Osteocyte (in vitro differentiated cells): ENCODE data around the gene PCDHB12. TPM values are rescaled to one million over a fixed set of nuclear protein-coding genes. Genes with fewer than 3 reads are reported as not detected.
"Not testable (repeated sequence)": the region's sequence is repeated elsewhere in the genome, so short reads cannot be mapped to it uniquely, and the experiment has no call there.

ENCODE experiments used
- DNase-seq: peaks from one replicate; pipeline ENCODE4 v3.0.0; 2021; ENCODE audit warnings: mixed read lengths; ENCODE audit not compliant: unreplicated experiment; ENCODE audit errors: extremely low spot score
- H3K27ac Mint-ChIP-seq: one replicate; pipeline ENCODE4 v1.8.0; 2021; ENCODE audit warnings: mild to moderate bottlenecking, mixed read lengths; ENCODE audit not compliant: unreplicated experiment
- H3K27me3 Mint-ChIP-seq: one replicate; pipeline ENCODE4 v1.8.0; 2021; ENCODE audit warnings: mixed read lengths; ENCODE audit not compliant: unreplicated experiment
- H3K36me3 Mint-ChIP-seq: one replicate; pipeline ENCODE4 v1.8.0; 2021; ENCODE audit warnings: mixed read lengths; ENCODE audit not compliant: unreplicated experiment
- H3K4me1 Mint-ChIP-seq: one replicate; pipeline ENCODE4 v1.8.0; 2021; ENCODE audit warnings: mixed read lengths; ENCODE audit not compliant: unreplicated experiment
- H3K4me3 Mint-ChIP-seq: one replicate; pipeline ENCODE4 v1.8.0; 2021; ENCODE audit warnings: mild to moderate bottlenecking, moderate library complexity, mixed read lengths; ENCODE audit not compliant: unreplicated experiment
- H3K9me3 Mint-ChIP-seq: one replicate; pipeline ENCODE4 v1.8.0; 2021; ENCODE audit warnings: mixed read lengths; ENCODE audit not compliant: unreplicated experiment
- total RNA-seq: library from RNA; stranded (reverse); gene quantifications from 2 replicates; pipeline ENCODE4 v1.2.1, GENCODE V29; 2021
- TF ChIP-seq, protein P1 (sequence below): fragments of 200-600 bp; sonication (generic); IDR thresholded peaks from 2 replicates; pipeline ENCODE4 v1.5.0; 2021; ENCODE audit warnings: antibody characterized with exemption, mild to moderate bottlenecking, moderate library complexity

PCDHB12 gene
- total RNA-seq, 1 donor from 2014 or later, result 1.9 TPM

DNA sequence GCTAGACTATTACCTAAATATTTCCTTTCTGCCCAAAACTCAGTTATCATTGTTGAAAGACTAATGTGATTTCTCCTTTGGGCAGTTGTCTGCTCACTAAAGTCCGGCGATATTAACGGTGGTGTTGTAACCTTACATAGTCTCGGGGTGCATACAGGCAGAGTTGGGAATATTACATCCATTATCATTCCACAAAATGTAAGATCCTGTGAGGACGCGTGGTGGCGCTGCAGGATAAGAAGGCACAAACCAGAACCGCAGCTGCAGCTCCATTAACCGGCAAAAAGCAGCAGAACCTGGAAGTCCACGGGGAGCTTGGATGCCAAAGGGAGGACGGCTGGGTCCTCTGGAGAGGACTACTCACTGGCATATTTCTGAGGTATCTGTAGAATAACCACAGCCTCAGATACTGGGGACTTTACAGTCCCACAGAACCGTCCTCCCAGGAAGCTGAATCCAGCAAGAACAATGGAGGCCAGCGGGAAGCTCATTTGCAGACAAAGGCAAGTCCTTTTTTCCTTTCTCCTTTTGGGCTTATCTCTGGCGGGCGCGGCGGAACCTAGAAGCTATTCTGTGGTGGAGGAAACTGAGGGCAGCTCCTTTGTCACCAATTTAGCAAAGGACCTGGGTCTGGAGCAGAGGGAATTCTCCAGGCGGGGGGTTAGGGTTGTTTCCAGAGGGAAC is 5.3 kb downstream of the PCDHB12 start, which contains the start of gene PCDHB13:
TSS of gene PCDHB13 (plus strand) at position 264 of the 684 bp plus-strand sequence. CDS start at position 469, 205 bp downstream.
- not testable (repeated sequence) for H3K27ac Mint-ChIP-seq, H3K27me3 Mint-ChIP-seq
- peaks cover 64% of the 10 kb centered on the region for H3K9me3 Mint-ChIP-seq

DNA sequence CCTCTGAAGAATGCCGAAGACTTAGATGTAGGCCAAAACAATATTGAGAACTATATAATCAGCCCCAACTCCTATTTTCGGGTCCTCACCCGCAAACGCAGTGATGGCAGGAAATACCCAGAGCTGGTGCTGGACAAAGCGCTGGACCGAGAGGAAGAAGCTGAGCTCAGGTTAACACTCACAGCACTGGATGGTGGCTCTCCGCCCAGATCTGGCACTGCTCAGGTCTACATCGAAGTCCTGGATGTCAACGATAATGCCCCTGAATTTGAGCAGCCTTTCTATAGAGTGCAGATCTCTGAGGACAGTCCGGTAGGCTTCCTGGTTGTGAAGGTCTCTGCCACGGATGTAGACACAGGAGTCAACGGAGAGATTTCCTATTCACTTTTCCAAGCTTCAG is 6.1 kb downstream of the PCDHB12 start:
- H3K9me3 Mint-ChIP-seq, result peaks cover 64% of the 10 kb centered on the region
- H3K27ac Mint-ChIP-seq, DNase-seq, H3K36me3 Mint-ChIP-seq, H3K4me1 Mint-ChIP-seq, H3K4me3 Mint-ChIP-seq, H3K27me3 Mint-ChIP-seq: not testable (repeated sequence)

More for the DNA sequence above, 5.3 kb downstream of the PCDHB12 start, which contains the start of gene PCDHB13:
- TF ChIP-seq, protein P1, sequence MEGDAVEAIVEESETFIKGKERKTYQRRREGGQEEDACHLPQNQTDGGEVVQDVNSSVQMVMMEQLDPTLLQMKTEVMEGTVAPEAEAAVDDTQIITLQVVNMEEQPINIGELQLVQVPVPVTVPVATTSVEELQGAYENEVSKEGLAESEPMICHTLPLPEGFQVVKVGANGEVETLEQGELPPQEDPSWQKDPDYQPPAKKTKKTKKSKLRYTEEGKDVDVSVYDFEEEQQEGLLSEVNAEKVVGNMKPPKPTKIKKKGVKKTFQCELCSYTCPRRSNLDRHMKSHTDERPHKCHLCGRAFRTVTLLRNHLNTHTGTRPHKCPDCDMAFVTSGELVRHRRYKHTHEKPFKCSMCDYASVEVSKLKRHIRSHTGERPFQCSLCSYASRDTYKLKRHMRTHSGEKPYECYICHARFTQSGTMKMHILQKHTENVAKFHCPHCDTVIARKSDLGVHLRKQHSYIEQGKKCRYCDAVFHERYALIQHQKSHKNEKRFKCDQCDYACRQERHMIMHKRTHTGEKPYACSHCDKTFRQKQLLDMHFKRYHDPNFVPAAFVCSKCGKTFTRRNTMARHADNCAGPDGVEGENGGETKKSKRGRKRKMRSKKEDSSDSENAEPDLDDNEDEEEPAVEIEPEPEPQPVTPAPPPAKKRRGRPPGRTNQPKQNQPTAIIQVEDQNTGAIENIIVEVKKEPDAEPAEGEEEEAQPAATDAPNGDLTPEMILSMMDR, result peak; percentile 19
- not testable (repeated sequence) for H3K4me1 Mint-ChIP-seq, H3K36me3 Mint-ChIP-seq, H3K4me3 Mint-ChIP-seq, DNase-seq

DNA sequence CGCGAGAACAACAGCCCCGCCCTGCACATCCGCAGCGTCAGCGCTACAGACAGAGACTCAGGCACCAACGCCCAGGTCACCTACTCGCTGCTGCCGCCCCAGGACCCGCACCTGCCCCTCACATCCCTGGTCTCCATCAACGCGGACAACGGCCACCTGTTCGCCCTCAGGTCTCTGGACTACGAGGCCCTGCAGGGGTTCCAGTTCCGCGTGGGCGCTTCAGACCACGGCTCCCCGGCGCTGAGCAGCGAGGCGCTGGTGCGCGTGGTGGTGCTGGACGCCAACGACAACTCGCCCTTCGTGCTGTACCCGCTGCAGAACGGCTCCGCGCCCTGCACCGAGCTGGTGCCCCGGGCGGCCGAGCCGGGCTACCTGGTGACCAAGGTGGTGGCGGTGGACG is 7.0 kb downstream of the PCDHB12 start:
- peaks cover 69% of the 10 kb centered on the region for H3K9me3 Mint-ChIP-seq
- not testable (repeated sequence) for H3K27me3 Mint-ChIP-seq, H3K4me3 Mint-ChIP-seq, H3K36me3 Mint-ChIP-seq, H3K27ac Mint-ChIP-seq, H3K4me1 Mint-ChIP-seq
- peak; percentile 78 for DNase-seq

DNA sequence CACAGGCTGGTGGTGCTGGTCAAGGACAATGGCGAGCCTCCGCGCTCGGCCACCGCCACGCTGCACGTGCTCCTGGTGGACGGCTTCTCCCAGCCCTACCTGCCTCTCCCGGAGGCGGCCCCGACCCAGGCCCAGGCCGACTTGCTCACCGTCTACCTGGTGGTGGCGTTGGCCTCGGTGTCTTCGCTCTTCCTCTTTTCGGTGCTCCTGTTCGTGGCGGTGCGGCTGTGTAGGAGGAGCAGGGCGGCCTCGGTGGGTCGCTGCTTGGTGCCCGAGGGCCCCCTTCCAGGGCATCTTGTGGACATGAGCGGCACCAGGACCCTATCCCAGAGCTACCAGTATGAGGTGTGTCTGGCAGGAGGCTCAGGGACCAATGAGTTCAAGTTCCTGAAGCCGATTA is 7.5 kb downstream of the PCDHB12 start:
- H3K9me3 Mint-ChIP-seq, result peaks cover 70% of the 10 kb centered on the region
- H3K4me3 Mint-ChIP-seq, H3K27me3 Mint-ChIP-seq, H3K4me1 Mint-ChIP-seq, H3K27ac Mint-ChIP-seq, H3K36me3 Mint-ChIP-seq: not testable (repeated sequence)
- peak; percentile 84 for DNase-seq

DNA sequence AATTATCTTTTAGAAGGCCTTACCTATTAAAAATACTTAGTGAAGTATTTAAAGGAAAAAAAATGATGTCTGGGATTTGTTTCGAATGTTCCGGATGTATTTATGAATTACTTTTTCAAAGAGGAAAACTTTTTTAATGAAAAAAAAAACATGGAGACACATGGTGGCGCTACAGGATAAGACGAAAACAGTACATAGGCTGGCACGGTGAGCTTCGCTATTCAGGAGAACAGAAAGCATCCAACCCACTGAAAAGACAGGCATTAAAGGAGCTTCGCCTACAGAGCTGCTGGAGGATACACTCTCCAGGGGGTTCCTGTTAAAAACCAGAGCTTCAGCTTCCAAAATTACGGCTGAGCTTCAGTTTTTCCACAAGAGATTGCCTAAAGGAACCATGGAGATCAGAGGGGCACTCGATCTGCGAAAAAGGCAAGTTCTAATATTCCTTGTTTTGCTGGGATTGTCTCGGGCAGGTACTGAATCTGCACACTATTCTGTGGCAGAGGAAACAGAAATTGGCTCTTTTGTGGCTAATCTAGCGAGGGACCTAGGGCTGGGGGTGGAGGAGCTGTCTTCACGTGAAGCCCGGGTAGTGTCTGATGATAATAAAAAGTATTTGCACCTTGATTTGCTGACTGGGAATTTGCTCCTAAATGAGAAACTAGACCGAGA is 14.7 kb downstream of the PCDHB12 start, which contains the start of gene PCDHB14:
TSS of gene PCDHB14 (plus strand) at position 232 of the 672 bp plus-strand sequence. CDS start at position 395, 163 bp downstream.
- Mint-ChIP-seq H3K27me3 (no peaks in the 10 kb centered on the region), H3K4me3 (peak within 1 kb of the TSS; percentile 75), H3K36me3 (peaks cover 13% of the 10 kb centered on the region), H3K27ac (peak within 1 kb of the TSS; percentile 85), H3K9me3 (peaks cover 63% of the 10 kb centered on the region), H3K4me1 (peaks cover 9% of the 10 kb centered on the region)
- DNase-seq, result no peak
- TF ChIP-seq, protein P1, result peak; percentile 51

DNA sequence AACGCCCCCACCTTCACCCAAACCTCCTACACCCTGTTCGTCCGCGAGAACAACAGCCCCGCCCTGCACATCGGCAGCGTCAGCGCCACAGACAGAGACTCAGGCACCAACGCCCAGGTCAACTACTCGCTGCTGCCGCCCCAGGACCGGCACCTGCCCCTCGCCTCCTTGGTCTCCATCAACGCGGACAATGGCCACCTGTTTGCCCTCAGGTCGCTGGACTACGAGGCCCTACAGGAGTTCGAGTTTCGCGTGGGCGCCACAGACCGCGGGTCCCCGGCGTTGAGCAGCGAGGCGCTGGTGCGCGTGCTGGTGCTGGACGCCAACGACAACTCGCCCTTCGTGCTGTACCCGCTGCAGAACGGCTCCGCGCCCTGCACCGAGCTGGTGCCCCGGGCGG is 16.3 kb downstream of the PCDHB12 start:
- peaks cover 11% of the 10 kb centered on the region for H3K36me3 Mint-ChIP-seq
- H3K9me3 Mint-ChIP-seq, result peaks cover 53% of the 10 kb centered on the region
- H3K27ac Mint-ChIP-seq, DNase-seq, H3K4me1 Mint-ChIP-seq, H3K27me3 Mint-ChIP-seq, H3K4me3 Mint-ChIP-seq: not testable (repeated sequence)

DNA sequence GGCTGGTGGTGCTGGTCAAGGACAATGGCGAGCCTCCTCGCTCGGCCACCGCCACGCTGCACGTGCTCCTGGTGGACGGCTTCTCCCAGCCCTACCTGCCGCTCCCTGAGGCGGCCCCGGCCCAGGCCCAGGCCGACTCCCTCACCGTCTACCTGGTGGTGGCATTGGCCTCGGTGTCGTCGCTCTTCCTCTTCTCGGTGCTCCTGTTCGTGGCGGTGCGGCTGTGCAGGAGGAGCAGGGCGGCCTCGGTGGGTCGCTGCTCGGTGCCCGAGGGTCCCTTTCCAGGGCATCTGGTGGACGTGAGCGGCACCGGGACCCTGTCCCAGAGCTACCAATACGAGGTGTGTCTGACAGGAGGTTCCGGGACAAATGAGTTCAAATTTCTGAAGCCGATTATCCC is 16.9 kb downstream of the PCDHB12 start:
- H3K4me3 Mint-ChIP-seq, H3K27me3 Mint-ChIP-seq, H3K27ac Mint-ChIP-seq, H3K4me1 Mint-ChIP-seq, DNase-seq: not testable (repeated sequence)
- peaks cover 11% of the 10 kb centered on the region for H3K36me3 Mint-ChIP-seq
- H3K9me3 Mint-ChIP-seq, result peaks cover 52% of the 10 kb centered on the region
